Stimulated activated CD4-positive, alpha-beta T cell treated with anti-CD3 and anti-CD28 coated beads, Interleukin-15, amount 100 ng/mL, for 48 hours (primary cell): ENCODE results near the gene FBXO27.
"Not testable (repeated sequence)": the region's sequence is repeated elsewhere in the genome, so short reads cannot be mapped to it uniquely, and the experiment has no call there.

Experiments
- DNase-seq, 2 donors: peaks; one replicate each; pipeline ENCODE4 v3.0.0-alpha.2; 2020; ENCODE audit warnings: low read depth in 2 of 2

FBXO27 gene

GRCh38 chr19:38988627-38989026 is 43.7 kb downstream of the FBXO27 start:
- not testable (repeated sequence) for DNase-seq

- not testable (repeated sequence) for DNase-seq
Observed at GRCh38 chr19:38987745-38988144, 44.6 kb downstream of the FBXO27 start.

- no peak for DNase-seq
Observed at GRCh38 chr19:38985262-38985661, 47.1 kb downstream of the FBXO27 start.

GRCh38 chr19:38980583-38981374 is 51.6 kb downstream of the FBXO27 start:
- no peak for DNase-seq

- no peak for DNase-seq
Observed at GRCh38 chr19:38979812-38980211, 52.5 kb downstream of the FBXO27 start.

GRCh38 chr19:38978326-38978689 is 54.0 kb downstream of the FBXO27 start:
- DNase-seq, result no peak

GRCh38 chr19:38977445-38978325 is 54.7 kb downstream of the FBXO27 start:
- DNase-seq, result peak; percentile 61 to 72

- DNase-seq, result no peak
Observed at GRCh38 chr19:38975861-38976271, 56.5 kb downstream of the FBXO27 start.

GRCh38 chr19:38975214-38975860 is 57.0 kb downstream of the FBXO27 start, which contains the start of gene FBXO17:
TSS of gene FBXO17 (minus strand) at chr19:38975742. CDS start at chr19:38950319, 25,423 bp downstream.
- no peak for DNase-seq

- no peak for DNase-seq
Observed at GRCh38 chr19:38974624-38975213, 57.6 kb downstream of the FBXO27 start.
